ENCODE measurements around the gene GNAQ. TPM values are rescaled to one million over a fixed set of nuclear protein-coding genes. Genes with fewer than 3 reads are reported as not detected.

The GNAQ gene
- total and polyA plus RNA-seq, 4 donors, result 6.8 to 19.6 (median 12.6) TPM

- 98% methylated on average over 1 of the region's 1 CpG for WGBS
Observed at GRCh38 chr9:77877976-77878375, 153.6 kb downstream of the GNAQ start.

GRCh38 chr9:77876590-77876989 is 155.0 kb downstream of the GNAQ start:
- no peak for DNase-seq (ENCODE audit: low spot score)
- 86% methylated on average over 3 of the region's 3 CpGs for WGBS
- Histone ChIP-seq H3K27ac (ENCODE audit: low read depth in 1 of 2, low read length in 2 of 2) (no peak overlapping the region), H3K4me1 (ENCODE audit: control insufficient read depth in 4 of 4, insufficient read depth in 4 of 4, low read length in 3 of 4) (peaks cover 0 to 8% (median 3%) of the 10 kb centered on the region in 4 donors), H3K9me3 (ENCODE audit: control insufficient read depth in 4 of 4, low read length in 3 of 4) (no peaks in the 10 kb centered on the region), H3K27me3 (ENCODE audit: control insufficient read depth in 4 of 4, insufficient read depth in 4 of 4, low read length in 3 of 4) (no peaks in the 10 kb centered on the region), H3K9ac (ENCODE audit: low read depth in 1 of 2, low read length in 2 of 2) (no peak overlapping the region), H3K4me3 (ENCODE audit: low read depth in 1 of 3, low read length in 3 of 3) (no peak overlapping the region), H3K36me3 (ENCODE audit: control insufficient read depth in 4 of 4, insufficient read depth in 3 of 4, low read depth in 1 of 4, low read length in 3 of 4) (no peaks in the 10 kb centered on the region)
- no peak for TF ChIP-seq RXRA (IDR thresholded peaks at IDR 0.05)
- no peak for TF ChIP-seq HNF4A (conservative IDR thresholded peaks at IDR 0.05)
- no peak for TF ChIP-seq MAX (IDR thresholded peaks at IDR 0.05)
- no peak for TF ChIP-seq FOXA2 (IDR thresholded peaks at IDR 0.05)
- no peak for TF ChIP-seq NR2F2 (IDR thresholded peaks at IDR 0.05)
- no peak for TF ChIP-seq GABPA (IDR thresholded peaks at IDR 0.05 in 1 of 2, conservative IDR thresholded peaks at IDR 0.05 in 1 of 2)
- TF ChIP-seq, protein P1, sequence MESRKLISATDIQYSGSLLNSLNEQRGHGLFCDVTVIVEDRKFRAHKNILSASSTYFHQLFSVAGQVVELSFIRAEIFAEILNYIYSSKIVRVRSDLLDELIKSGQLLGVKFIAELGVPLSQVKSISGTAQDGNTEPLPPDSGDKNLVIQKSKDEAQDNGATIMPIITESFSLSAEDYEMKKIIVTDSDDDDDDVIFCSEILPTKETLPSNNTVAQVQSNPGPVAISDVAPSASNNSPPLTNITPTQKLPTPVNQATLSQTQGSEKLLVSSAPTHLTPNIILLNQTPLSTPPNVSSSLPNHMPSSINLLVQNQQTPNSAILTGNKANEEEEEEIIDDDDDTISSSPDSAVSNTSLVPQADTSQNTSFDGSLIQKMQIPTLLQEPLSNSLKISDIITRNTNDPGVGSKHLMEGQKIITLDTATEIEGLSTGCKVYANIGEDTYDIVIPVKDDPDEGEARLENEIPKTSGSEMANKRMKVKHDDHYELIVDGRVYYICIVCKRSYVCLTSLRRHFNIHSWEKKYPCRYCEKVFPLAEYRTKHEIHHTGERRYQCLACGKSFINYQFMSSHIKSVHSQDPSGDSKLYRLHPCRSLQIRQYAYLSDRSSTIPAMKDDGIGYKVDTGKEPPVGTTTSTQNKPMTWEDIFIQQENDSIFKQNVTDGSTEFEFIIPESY (IDR thresholded peaks at IDR 0.05), result no peak
- TF ChIP-seq FOXA1 (IDR thresholded peaks at IDR 0.05), result no peak
- no peak for TF ChIP-seq SP1 (IDR thresholded peaks at IDR 0.05)
- TF ChIP-seq, protein P2, sequence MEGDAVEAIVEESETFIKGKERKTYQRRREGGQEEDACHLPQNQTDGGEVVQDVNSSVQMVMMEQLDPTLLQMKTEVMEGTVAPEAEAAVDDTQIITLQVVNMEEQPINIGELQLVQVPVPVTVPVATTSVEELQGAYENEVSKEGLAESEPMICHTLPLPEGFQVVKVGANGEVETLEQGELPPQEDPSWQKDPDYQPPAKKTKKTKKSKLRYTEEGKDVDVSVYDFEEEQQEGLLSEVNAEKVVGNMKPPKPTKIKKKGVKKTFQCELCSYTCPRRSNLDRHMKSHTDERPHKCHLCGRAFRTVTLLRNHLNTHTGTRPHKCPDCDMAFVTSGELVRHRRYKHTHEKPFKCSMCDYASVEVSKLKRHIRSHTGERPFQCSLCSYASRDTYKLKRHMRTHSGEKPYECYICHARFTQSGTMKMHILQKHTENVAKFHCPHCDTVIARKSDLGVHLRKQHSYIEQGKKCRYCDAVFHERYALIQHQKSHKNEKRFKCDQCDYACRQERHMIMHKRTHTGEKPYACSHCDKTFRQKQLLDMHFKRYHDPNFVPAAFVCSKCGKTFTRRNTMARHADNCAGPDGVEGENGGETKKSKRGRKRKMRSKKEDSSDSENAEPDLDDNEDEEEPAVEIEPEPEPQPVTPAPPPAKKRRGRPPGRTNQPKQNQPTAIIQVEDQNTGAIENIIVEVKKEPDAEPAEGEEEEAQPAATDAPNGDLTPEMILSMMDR (IDR thresholded peaks at IDR 0.05; ENCODE audit: low read depth, low read length, missing input control), result no peak
- TF ChIP-seq, protein P3, sequence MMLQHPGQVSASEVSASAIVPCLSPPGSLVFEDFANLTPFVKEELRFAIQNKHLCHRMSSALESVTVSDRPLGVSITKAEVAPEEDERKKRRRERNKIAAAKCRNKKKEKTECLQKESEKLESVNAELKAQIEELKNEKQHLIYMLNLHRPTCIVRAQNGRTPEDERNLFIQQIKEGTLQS (IDR thresholded peaks at IDR 0.05), result no peak
- TF ChIP-seq RAD21 (IDR thresholded peaks at IDR 0.05), result no peak
- TF ChIP-seq YY1 (IDR thresholded peaks at IDR 0.05), result no peak
- no peak for TF ChIP-seq HNF4G (IDR thresholded peaks at IDR 0.05)
- no peak for TF ChIP-seq JUND (IDR thresholded peaks at IDR 0.05)
- no peak for TF ChIP-seq EGR1 (IDR thresholded peaks at IDR 0.05; ENCODE audit: low read depth in 2 of 2)

More at GRCh38 chr9:77877976-77878375, 153.6 kb downstream of the GNAQ start:
- Histone ChIP-seq H3K9ac (ENCODE audit: low read depth in 1 of 2, low read length in 2 of 2) (no peak overlapping the region), H3K4me1 (ENCODE audit: control insufficient read depth in 4 of 4, insufficient read depth in 4 of 4, low read length in 3 of 4) (peaks cover 3 to 18% (median 6%) of the 10 kb centered on the region in 4 donors), H3K36me3 (ENCODE audit: control insufficient read depth in 4 of 4, insufficient read depth in 3 of 4, low read depth in 1 of 4, low read length in 3 of 4) (no peaks in the 10 kb centered on the region), H3K9me3 (ENCODE audit: control insufficient read depth in 4 of 4, low read length in 3 of 4) (no peaks in the 10 kb centered on the region), H3K27me3 (ENCODE audit: control insufficient read depth in 4 of 4, insufficient read depth in 4 of 4, low read length in 3 of 4) (no peaks in the 10 kb centered on the region), H3K27ac (ENCODE audit: low read depth in 1 of 2, low read length in 2 of 2) (no peak overlapping the region), H3K4me3 (ENCODE audit: low read depth in 1 of 3, low read length in 3 of 3) (no peak overlapping the region)
- DNase-seq (ENCODE audit: low spot score), result no peak
- no peak for TF ChIP-seq GABPA (IDR thresholded peaks at IDR 0.05 in 1 of 2, conservative IDR thresholded peaks at IDR 0.05 in 1 of 2)
- TF ChIP-seq RXRA (IDR thresholded peaks at IDR 0.05), result no peak
- TF ChIP-seq REST (IDR thresholded peaks at IDR 0.05), result no peak
- TF ChIP-seq, protein P1 (IDR thresholded peaks at IDR 0.05), result no peak
